Neural cell (in vitro differentiated cells): ENCODE measurements around the gene OSBP2. TPM values are rescaled to one million over a fixed set of nuclear protein-coding genes. Genes with fewer than 3 reads are reported as not detected.

Experiments used
- polyA plus RNA-seq: library from polyadenylated mRNA; depleted of rRNA; stranded (reverse); fragments of >200 nt; gene quantifications from 2 replicates; pipeline ENCODE4 v1.2.3, GENCODE V29; 2014
- small RNA-seq, 3 experiments: library from RNA; depleted of rRNA; stranded (forward); fragments of <200 nt; gene quantifications; one replicate each; pipeline ENCODE3, GENCODE V24; 2012

OSBP2 gene
- polyA plus RNA-seq, 1 donor from 2014 or later = 8.7 TPM

Small RNA genes lying within 50 kb of the gene (small RNA-seq; reads per million reads assigned to genes)
- gene MIR3200 = 91.5 to 95.3 (median 92.1) reads per million in 3 experiments

Other genes starting within 250 kb of the OSBP2 start
- not detected in 2 replicates for gene SEC14L3, start 222.9 kb upstream of the OSBP2 start, polyA plus RNA-seq
- gene SEC14L4, start 189.2 kb upstream of the OSBP2 start, polyA plus RNA-seq = not detected in 2 replicates
- not detected in 2 replicates for gene SEC14L6, start 148.1 kb upstream of the OSBP2 start, polyA plus RNA-seq
- gene GAL3ST1, start 120.2 kb upstream of the OSBP2 start, polyA plus RNA-seq = 1.6 TPM in 1 of 2 replicates, not detected in the other
- 44.1 and 46.6 TPM in 2 replicates for gene PES1, start 103.0 kb upstream of the OSBP2 start, polyA plus RNA-seq
- 13.0 and 17.5 TPM in 2 replicates for gene TCN2, start 87.7 kb upstream of the OSBP2 start, polyA plus RNA-seq
- 5.5 and 7.6 TPM in 2 replicates for gene SLC35E4, start 59.1 kb upstream of the OSBP2 start, polyA plus RNA-seq
- 18.6 and 22.2 TPM in 2 replicates for gene DUSP18, start 27.0 kb upstream of the OSBP2 start, polyA plus RNA-seq